ENCODE data around the gene MUL1.
"Not testable (repeated sequence)": the region's sequence is repeated elsewhere in the genome, so short reads cannot be mapped to it uniquely, and the experiment has no call there.

Gene MUL1

GRCh38 chr1:20511518-20512428 is 3.8 kb upstream of the MUL1 start:
- DNase-seq (ENCODE audit: low read depth in 2 of 2), result no peak

GRCh38 chr1:20508411-20508771 is 440 bp upstream of the MUL1 start:
- no peak for DNase-seq (ENCODE audit: low read depth in 2 of 2)

- DNase-seq (ENCODE audit: low read depth in 2 of 2), result no peak
These were observed 745 bp downstream of the MUL1 start for GRCh38 chr1:20507248-20507563.

- no peak for DNase-seq (ENCODE audit: low read depth in 2 of 2)
These were observed 2.5 kb downstream of the MUL1 start for GRCh38 chr1:20505488-20505887.

GRCh38 chr1:20500716-20501115 is 7.2 kb downstream of the MUL1 start:
- no peak for DNase-seq (ENCODE audit: low read depth in 2 of 2)

- no peak for DNase-seq (ENCODE audit: low read depth in 2 of 2)
These were observed 8.2 kb downstream of the MUL1 start for GRCh38 chr1:20499718-20500117.

- no peak for DNase-seq (ENCODE audit: low read depth in 2 of 2)
These were observed 8.8 kb downstream of the MUL1 start for GRCh38 chr1:20499105-20499504.

- no peak for DNase-seq (ENCODE audit: low read depth in 2 of 2)
These were observed 9.8 kb downstream of the MUL1 start for GRCh38 chr1:20498116-20498515.

- DNase-seq (ENCODE audit: low read depth in 2 of 2), result no peak
These were observed 10.4 kb downstream of the MUL1 start for GRCh38 chr1:20497506-20497905.

- not testable (repeated sequence) for DNase-seq (ENCODE audit: low read depth in 2 of 2)
These were observed 11.1 kb downstream of the MUL1 start for GRCh38 chr1:20496725-20497383.

GRCh38 chr1:20496241-20496661 is 11.7 kb downstream of the MUL1 start:
- no peak for DNase-seq (ENCODE audit: low read depth in 2 of 2)

GRCh38 chr1:20495661-20496060 is 12.3 kb downstream of the MUL1 start:
- DNase-seq (ENCODE audit: low read depth in 2 of 2), result no peak

GRCh38 chr1:20494609-20495311 is 13.2 kb downstream of the MUL1 start:
- no peak for DNase-seq (ENCODE audit: low read depth in 2 of 2)

GRCh38 chr1:20493839-20494608 is 13.9 kb downstream of the MUL1 start:
- DNase-seq (ENCODE audit: low read depth in 2 of 2), result peak; percentile 60 to 70

GRCh38 chr1:20493309-20493708 is 14.6 kb downstream of the MUL1 start:
- DNase-seq (ENCODE audit: low read depth in 2 of 2), result no peak

- no peak for DNase-seq (ENCODE audit: low read depth in 2 of 2)
These were observed 15.2 kb downstream of the MUL1 start for GRCh38 chr1:20492751-20493150.

GRCh38 chr1:20491866-20492265 is 16.1 kb downstream of the MUL1 start:
- no peak for DNase-seq (ENCODE audit: low read depth in 2 of 2)

GRCh38 chr1:20491178-20491577 is 16.8 kb downstream of the MUL1 start:
- no peak for DNase-seq (ENCODE audit: low read depth in 2 of 2)

GRCh38 chr1:20487236-20487590 is 20.7 kb downstream of the MUL1 start:
- no peak for DNase-seq (ENCODE audit: low read depth in 2 of 2)

GRCh38 chr1:20486457-20487235 is 21.3 kb downstream of the MUL1 start:
- DNase-seq (ENCODE audit: low read depth in 2 of 2), result no peak

Measured in stimulated activated CD8-positive, alpha-beta memory T cell treated with anti-CD3 and anti-CD28 coated beads, Interleukin-2, amount 100 ng/mL, for 1 hour (primary cell).